SHP77 (cell line): ENCODE measurements around the gene ERICH6B.

Experiments
- DNase-seq, 2 experiments: peaks; one replicate each; lab custom pipeline; 2025; lab: John Stamatoyannopoulos, UW

Gene ERICH6B

DNA sequence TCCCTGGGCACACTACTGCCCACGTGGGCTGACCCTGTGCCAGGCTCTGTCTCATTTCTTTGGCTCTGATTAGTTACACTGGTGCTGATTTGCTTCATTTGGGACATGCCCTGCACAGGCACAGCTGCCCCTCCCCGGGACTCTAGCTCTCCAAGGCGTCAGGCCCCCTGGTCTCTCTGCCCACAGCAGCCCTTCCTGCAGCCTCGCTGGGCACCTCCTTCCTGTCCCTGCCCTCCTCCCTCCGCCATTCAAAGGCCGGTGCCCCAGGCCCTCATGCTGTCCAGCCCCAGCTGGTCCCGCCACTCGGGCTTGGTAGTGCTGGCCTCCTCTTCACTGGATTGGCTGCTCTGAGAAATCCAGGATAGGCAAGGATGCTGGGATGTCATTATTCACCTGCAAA, 73.1 kb downstream of the ERICH6B start:
- DNase-seq = no peak

DNA sequence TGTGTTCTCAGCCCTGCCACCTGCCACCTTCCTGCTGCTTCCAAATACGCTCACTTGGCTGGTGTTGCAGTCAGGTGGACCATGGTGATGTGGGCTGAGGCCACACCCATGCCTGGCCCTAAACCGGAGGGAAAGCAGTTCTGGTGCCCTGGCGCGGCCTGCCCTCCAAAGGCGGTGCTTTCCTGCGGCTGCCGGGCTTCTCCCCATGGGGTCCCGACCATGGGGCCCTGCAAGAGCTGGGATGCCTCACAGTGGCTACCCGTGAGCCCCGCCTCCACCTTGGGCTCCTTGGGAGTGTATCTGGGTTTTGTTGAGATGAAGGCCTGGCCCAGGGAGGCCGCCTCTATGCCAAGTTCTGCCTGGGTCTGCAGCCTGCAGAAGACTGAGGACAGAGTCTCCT, 73.7 kb downstream of the ERICH6B start:
- DNase-seq = no peak

DNA sequence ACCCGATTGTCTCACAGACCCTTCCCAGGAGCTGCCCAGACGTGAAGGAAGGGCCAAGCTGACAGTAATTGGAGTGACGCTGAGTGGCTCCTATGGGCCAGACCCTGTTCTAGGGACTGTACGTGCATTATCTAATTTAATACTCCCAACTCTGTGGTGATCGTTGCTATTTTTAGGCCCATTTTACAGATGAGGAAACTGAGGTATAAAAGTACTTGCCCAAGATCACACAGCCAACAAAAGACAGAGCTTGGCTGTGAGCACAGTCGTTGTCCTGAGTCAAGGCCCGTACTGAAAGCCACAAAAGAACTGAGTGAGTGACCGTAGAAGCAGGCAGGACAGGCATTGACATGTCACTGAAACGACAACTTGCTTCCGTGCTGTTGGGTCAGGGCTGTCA, 74.7 kb downstream of the ERICH6B start:
- DNase-seq = no peak

DNA sequence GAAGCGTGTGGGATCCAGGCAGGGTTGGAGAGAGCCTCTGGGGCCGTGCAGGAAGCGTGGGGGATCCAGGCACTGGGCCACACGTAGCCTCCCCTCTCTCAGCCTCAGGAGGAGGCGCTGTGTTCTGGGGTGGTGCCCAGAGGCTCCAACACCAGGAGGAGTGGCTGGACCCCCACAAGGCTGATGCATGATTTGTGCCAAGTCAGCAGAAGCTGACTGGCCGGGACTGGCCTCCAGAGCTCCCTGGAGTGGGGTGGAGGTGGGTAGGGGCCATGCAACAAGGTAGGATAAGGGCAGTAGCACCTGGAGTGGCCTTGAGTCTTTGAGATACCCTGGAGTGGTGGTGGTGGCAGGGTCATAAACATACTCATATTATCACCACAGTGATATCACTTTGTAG, 75.3 kb downstream of the ERICH6B start:
- DNase-seq = no peak

DNA sequence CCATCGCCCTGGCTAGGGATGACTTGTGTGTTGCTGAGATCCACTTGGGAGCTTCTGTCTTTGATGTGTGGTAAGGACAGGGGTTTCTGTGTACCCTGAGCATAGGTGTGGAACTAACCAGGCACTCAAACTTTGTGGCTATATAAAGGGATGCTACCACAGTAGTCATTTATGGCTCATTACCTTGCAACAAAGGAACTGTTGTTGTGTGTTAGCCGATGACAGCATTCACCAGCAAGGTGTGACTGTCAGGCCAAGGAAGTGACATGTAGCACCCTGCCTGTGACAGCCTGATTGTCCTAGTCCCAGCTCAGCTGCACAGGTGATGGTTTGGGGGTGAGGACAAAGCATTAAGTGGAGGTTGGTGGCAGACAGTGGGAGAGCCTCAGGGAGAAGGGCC, 77.2 kb downstream of the ERICH6B start:
- DNase-seq = no peak

DNA sequence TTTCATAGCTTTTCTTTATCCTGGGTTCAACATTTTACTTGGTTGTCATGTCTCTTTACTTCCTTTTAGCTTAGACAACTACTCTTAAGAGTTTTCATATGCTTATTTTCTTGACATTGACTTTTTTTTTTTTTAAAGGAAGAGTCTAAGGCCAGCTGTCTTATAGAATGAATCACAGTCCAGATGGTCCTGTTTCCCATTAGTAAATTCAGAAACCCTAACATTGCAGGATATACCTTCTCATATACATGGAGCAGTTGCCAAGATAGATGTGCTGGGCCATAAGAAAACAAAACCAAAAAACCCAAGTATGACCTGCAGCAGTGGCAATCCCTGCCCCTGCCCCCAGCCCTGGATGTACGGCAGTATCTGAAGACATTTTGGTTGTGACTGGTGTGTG, 78.0 kb downstream of the ERICH6B start:
- DNase-seq = no peak

DNA sequence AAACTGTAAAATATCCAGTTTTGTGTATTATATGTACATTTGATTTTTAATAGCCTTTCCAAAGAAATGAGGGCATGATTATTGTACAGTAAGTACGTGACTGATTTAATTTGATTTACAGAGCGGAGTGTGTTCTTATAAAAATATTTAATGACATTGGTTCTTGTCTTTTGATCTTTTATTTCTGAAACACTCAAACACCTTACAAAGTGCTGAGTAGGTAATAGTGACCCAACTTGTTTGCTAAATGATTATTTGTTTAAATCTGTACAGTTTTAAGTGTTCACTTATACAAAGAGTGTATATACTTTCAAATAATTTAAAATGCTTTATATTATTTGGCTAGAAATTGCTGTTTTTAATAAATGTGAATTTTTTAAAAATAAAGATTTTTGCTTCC, 79.3 kb downstream of the ERICH6B start:
- DNase-seq = no peak

DNA sequence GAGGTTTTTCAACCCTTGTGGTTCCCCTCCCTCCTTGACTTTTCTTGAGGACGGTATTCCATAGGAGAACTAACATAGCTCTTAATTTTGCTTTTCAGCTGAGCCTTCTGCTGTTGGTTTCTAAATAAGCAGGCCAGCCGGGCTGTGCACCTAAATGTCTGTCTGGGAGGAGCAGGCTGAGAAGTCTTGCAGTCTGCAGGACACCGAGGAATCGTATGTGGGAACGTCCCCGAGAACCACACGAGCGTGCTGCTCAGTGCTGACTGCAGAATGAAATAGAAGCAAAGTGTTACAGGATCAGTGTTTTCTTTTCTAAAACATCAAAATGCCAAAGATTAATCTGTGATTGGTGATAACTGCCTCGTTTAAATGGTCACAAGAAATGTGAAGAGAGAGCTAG, 80.9 kb downstream of the ERICH6B start:
- DNase-seq = no peak

DNA sequence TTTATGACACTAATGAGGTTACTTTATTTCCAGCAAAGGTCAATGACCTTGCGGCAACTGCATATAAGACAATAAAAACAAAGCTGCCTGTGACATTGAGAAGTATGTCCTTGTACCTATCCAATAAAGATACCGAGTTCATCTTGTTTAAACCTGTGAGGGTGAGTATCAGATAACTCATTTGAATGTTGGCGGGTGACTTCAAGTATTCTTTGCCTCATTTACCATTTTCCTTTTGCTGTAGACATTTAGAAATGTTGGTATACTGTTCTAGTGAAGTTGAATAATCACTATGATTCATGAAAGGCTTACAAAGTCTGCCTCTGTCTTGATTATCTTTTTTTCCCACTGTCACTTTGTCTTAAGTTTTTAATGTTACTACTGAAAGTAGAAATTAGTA, 85.8 kb downstream of the ERICH6B start:
- no peak for DNase-seq

DNA sequence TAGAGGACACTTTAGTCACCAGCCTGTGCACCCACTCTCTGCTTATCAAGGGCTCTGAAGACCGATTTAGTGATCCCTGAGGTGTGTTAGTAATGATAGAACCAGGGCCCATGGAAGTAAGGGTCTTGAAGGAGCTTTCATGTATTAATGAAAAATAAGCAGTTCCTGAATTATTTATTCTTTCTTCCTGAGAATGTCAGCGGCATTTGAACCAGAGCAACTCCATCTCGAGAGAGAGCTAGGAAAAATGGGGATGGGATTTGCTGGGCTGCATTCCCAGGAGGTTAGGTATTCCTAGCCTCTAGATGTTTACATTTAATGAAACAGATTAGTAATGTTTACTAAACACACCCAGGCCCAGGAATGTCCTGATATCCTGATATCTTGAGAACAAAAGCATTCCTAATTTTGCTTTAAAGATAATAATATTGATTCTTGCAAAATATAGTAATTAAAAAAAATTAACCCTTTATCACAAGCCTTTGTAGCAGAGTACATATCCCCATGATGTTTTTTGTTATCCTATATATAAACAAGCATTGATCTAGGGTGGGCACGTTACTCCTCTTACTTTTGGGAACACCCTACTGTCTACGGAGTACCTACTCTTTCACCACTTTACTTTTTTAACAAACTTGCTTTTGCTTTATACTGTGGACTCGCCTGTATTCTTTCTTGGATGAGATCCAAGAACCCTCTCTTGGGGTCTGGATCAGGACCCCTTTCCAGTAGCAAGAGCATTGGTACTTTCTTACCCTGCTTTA, 87.7 kb downstream of the ERICH6B start:
- DNase-seq = no peak

DNA sequence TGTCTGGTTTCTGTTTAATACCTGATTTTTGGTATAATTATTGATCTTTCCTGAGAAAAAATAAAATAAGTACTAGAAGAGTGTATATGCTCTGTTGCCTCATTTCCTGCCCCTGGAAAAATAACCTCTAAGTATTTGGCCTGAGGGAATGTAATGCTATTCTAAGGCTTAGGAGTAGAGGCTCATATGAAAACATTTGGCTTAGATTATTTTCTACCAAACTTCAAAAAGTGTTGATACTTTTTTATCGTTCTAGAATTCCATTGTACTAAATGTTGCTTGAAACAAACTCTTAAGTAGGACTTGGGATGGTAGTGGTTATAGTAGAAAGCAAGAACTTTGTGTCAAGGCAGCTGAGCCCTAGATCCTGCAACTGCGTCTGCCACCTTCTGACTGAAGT, 93.0 kb downstream of the ERICH6B start:
- no peak for DNase-seq

DNA sequence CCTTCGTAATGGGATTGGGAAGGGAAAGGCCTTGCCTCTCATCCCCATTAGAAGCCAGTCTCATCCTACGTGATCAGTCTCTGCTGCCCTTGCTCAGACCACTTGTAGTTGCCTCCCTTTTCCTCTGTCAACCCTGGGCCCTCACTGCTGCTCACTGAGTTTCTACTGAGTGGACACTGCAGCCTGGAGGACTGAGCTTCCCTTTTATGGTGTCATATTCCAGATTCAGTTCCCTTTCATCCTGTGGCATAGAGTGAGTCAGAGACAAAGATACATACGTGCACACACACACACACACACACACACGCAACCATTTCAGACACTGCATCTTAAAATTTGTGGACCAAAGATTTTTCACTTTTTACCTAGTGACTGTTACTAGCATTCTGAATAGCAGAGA, 94.2 kb downstream of the ERICH6B start:
- DNase-seq = no peak

DNA sequence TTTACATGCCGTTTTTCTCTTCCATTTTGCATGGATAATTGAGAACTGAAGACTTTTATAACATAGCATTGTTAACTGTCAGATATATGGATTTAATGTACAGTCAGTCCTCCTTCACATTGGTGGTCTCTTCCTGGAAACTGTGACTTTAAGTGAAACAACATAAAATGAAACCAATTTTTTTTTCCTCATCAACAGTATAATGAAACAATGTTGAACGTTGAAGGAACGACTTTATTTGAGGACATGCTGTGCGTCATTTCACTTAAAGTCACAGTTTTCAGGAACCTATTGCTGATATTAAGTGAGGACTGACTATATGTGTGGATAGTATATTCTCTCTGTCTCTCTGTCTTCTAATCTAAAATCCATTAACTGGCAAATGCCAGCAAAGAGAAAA, 96.0 kb downstream of the ERICH6B start:
- DNase-seq = no peak

DNA sequence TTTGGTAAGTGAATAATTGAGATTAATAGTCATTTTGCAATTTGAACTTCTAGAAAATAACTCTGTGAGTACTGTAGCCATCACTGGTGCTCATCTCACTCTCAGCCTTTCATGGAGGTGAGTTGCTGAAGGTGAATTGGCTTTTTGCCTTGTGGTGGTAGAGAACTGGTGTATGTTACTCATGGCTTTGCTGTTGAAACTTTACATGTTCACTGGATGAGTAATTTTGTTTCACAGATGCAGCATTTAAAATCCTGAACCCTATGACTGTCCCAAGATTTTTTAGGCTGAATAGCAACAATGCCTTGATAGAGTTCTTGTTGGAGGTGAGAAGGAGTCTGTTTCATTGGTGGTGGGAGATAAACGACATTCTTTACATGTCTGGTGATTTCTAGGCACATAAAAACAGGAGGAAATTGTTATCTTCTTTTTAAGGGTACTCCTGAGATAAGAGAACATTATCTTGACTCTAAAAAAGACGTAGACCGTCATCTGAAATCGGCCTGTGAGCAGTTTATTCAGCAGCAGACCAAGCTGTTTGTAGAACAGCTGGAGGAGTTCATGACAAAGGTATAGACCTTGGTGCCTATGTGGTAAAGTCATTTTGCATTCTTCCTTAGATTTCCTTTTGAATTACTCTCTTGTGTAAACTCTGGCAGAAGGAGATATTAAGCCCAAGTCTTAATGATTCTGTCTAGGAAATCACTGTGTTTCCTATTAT, 96.9 kb downstream of the ERICH6B start:
- no peak for DNase-seq

DNA sequence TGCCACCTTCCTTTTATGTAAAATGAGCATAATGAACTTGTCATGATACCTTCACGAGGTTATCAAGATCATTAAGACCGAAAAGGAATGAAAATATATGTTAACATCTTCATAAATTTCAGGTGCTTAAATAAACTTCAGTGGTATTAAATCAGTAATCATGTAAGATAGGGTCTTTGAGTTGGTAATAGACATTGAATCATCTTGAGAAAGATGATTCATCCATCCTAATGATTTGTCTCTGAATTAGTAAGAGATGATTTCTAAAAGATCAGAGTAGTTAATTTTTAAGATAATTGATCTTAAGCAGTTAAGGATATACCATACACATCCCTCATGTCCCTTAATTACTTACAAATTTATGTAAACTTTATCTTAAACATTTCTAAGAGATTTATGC, 98.8 kb downstream of the ERICH6B start:
- no peak for DNase-seq

DNA sequence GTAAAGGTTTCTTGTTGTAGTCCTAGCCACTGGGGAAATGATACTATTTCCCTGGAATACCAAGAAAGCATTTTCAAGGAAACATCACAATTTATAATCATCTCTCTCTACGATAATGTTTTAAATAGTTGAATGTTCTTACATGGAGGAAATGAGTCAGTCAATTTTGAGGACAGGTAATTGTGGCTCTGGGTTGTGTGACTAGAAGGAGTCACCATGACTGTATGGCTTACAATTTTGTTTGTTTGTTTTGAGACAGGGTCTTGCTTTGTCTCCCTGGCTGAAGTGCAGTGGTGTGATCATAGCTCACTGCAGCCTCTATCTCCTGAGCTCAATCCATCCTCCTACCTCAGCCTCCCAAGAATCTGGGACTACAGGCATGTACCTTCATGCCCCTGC, 103.4 kb downstream of the ERICH6B start:
- DNase-seq = no peak

DNA sequence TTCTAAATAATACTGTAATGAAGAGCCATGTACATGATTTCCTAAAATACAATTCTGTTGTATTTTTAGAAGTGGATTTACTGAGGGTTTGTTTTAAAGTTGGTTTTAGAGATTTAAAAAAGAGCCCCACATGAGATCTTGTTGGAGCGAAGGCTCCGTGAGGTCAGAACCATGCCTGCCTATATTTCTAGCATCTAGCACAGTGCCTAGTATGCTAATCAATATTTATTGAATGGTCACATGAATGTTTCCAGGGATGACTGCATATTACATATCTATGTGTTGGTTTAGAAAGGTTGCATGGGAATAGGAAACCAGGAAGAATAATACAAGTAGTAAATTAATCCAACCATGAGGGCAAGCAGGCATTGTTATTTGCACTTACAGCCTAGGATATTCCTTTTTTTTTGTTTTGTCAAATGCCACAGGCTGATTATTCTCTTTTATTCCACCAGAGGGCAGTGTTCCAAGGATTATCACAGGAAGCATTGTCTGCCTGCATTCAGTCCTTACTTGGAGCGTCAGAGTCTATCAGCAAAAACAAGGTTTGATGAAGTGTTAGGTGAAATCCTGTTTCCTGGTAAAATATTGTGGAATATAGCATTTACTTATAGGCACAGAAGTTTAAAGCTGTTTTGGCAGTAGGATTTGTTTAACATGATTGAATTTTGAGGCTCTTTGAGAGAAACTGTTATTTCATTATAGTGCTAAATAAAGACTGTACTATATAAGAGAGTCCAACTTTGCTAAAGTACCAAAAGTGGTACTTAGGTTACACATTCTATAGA, 104.0 kb downstream of the ERICH6B start:
- peak; percentile 30 to 38 for DNase-seq

DNA sequence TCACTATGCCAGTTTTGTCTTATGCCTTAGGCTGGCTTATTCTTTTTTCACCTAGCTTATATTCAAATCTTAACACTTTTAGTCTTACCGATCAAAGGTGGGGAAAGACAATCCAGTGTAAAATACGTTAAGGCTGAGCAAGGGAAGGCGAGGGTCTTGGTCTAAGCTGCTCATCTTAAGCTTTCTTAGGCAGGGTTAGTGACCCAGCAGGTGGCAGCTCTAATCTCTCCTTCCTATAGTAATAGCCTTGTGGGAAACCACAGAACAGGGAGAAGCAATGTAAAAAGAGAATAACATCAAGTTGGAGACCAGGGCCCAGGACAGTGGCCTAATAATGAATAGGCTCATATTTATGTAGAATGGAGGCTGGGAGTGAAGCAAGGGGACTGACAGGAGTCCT, 104.9 kb downstream of the ERICH6B start:
- DNase-seq = no peak

DNA sequence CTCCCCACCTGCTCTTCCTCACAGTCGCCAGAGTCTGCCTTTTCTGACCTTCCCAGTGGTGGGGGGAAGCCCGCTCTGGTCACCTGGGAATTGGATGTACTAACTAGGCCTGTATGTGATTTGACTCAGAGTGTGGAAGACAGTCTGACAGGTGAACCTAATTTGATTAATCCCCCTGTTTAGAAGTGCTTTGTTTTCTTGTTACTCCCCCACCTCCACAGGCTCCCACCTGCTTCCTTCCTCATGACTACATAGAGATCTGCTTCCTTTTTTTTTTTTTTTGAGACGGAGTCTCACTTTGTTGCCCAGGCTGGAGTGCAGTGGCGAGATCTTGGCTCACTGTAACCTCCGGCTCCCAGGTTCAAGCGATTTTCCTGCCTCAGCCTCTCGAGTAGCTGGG, 106.8 kb downstream of the ERICH6B start:
- no peak for DNase-seq

DNA sequence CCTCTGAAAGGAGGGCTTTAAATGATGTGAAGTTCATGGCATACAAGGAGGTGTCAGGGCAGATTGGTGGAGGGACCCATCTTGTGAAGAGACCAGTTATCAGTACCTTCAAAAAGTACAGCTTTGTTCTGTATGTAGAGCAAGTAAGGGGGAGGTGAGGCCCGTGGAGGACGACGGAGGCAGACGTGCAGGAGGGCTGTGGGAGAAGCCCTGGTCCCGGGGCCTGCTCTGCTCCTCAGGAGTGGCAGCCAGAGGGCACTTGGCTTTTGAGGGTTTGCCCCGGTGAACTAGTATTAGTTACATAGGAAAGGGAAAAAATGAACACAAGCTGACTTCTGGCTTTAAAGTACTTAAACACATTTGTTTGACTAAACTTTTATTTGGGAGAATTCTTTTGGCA, 108.7 kb downstream of the ERICH6B start:
- DNase-seq = no peak

DNA sequence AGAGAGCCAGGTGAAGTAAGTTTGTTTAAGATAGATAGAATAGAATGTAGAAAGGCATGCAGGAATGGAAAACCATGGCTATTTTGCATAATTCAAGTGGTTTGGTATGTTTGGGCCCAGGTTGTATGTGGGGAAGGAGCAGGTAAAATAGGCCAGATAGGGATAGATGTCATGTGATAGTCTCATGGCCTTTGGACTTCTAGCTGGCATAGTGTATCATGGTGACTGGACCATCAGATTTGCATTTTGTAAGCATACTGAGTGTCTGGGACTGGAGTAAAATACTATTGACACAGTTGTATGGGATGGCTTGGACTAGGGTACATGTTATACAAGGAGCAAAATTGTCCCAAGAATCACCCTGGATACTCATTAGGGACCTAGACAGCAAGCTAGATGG, 111.9 kb downstream of the ERICH6B start:
- no peak for DNase-seq

DNA sequence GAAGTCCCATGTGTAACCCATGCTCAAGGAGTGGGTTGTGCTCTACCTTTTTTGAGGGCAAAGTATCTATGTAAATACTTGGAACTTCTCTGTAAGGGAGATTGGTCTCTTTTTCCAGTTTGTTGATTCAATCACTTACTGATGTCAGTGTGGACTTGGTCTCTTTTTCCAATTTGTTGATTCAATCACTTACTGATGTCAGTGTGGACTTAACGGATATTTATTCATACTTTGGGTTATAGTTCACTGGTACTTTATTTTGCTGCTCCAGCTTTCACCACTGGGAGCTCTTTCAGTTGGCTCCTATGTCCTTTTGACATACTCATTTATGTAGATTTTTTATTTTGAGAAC, 114.4 kb downstream of the ERICH6B start:
- DNase-seq = no peak

DNA sequence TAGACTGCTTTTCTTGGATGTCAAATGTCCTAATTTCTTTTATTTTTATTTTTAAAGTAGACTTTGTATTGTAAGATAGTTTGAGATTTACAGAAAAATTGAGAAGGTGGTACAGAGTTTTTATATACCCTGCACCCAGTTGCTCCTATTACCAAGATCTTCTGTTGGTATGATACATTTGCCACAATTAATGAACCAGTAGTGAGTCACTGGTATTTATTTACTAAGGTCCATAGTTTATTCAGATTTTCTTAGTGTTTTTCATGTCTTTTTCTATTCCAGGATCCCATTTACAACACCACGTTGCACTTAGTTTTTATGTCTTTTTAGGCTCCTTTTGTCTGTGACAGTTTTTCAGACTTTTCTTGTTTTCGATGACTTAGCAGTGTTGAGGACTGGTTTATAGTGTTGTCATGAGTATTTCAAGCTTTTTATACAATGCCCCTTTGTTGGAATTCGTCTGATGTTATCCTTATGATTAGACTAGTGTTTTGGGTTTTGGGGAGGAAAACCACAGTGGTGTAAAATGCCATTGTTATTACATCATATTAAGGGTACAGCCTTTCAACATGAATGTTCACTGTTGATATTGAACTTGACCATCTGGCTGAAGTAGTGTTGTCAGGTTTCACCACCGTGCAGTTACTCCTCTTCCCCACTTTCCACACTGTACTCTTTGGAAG, 114.9 kb downstream of the ERICH6B start:
- DNase-seq = no peak
